T-cell (primary cell): Measurements from ENCODE around the gene ANK3. TPM values are rescaled to one million over a fixed set of nuclear protein-coding genes. Genes with fewer than 3 reads are reported as not detected.
"Not testable (repeated sequence)": the region's sequence is repeated elsewhere in the genome, so short reads cannot be mapped to it uniquely, and the experiment has no call there.

Source experiments
- ATAC-seq, 4 experiments: fragments of 200-7000 bp in 3 of 4; fragments of 150-1000 bp in 1 of 4; cut with Tn5 transposase; replicated peaks in 1 of 4; 1 replicate in 3 of 4; 2 replicates in 1 of 4; pipeline ENCODE4 v1.10.0; 2021; ENCODE audit warnings: moderate library complexity in 3 of 4, mild to moderate bottlenecking in 2 of 4, moderate number of reproducible peaks in 1 of 4
- CTCF ChIA-PET, 2 donors: fragments of 300-600 bp; sonication (Branson Sonifier 250); formaldehyde crosslinking; loops; one replicate each; lab custom pipeline; 2022; ENCODE audit warnings: antibody characterized with exemption in 2 of 2; lab: Charles Lee
- POLR2A ChIA-PET, 2 donors: fragments of 300-600 bp; sonication (Branson Sonifier 250); formaldehyde crosslinking; loops; one replicate each; lab custom pipeline; 2022; ENCODE audit warnings: antibody characterized with exemption in 2 of 2; lab: Charles Lee
- DNase-seq, 35 experiments: peaks; one replicate each; pipeline versions ENCODE4 v3.0.0 to v3.0.0-alpha.2; 2013 to 2023
- H3K27ac ChIP-seq: one replicate; pipeline ENCODE4 v1.5.1; 2013; ENCODE audit warnings: low read length
- H3K27me3 ChIP-seq, 2 experiments: replicated peaks in 1 of 2; 1 replicate in 1 of 2; 2 replicates in 1 of 2; pipeline versions ENCODE4 v1.6.1 to v1.7.0; 2013; ENCODE audit warnings: low read length in 1 of 2, mixed read lengths in 1 of 2; ENCODE audit not compliant: control insufficient read depth in 2 of 2, insufficient read depth in 2 of 2; ENCODE audit errors: extremely low read depth in 1 of 2
- H3K36me3 ChIP-seq, 2 donors: 1 replicate in 1 of 2; 2 replicates in 1 of 2; pipeline versions ENCODE4 v1.6.1 to v1.7.0; 2013; ENCODE audit warnings: low read length in 1 of 2; ENCODE audit not compliant: control insufficient read depth in 2 of 2, insufficient read depth in 1 of 2; ENCODE audit errors: extremely low read depth in 1 of 2
- H3K4me1 ChIP-seq, 2 experiments: 1 replicate in 1 of 2; 2 replicates in 1 of 2; pipeline versions ENCODE4 v1.6.1 to v1.7.0; 2013; ENCODE audit warnings: low read length in 2 of 2, mixed read lengths in 1 of 2; ENCODE audit not compliant: insufficient read depth in 2 of 2, control insufficient read depth in 1 of 2; ENCODE audit errors: extremely low read depth in 1 of 2
- H3K4me3 ChIP-seq, 2 donors: 1 replicate in 1 of 2; 2 replicates in 1 of 2; pipeline versions ENCODE4 v1.5.1 to v1.7.0; 2013; ENCODE audit warnings: mild to moderate bottlenecking in 2 of 2, low read length in 1 of 2, moderate library complexity in 1 of 2; ENCODE audit not compliant: control insufficient read depth in 1 of 2; ENCODE audit errors: extremely low read depth in 1 of 2
- H3K9me3 ChIP-seq: 2 replicates; pipeline ENCODE4 v1.7.0; 2013
- H3K27ac Mint-ChIP-seq, 2 donors: one replicate each; pipeline ENCODE4 v1.8.0; 2020 to 2021; ENCODE audit warnings: mild to moderate bottlenecking in 2 of 2, mixed read lengths in 2 of 2
- H3K27me3 Mint-ChIP-seq, 2 donors: one replicate each; pipeline ENCODE4 v1.8.0; 2021 to 2022; ENCODE audit warnings: mixed read lengths in 2 of 2
- H3K36me3 Mint-ChIP-seq: one replicate; pipeline ENCODE4 v1.8.0; 2021; ENCODE audit warnings: mixed read lengths
- H3K4me1 Mint-ChIP-seq, 3 donors: one replicate each; pipeline ENCODE4 v1.8.0; 2020 to 2022; ENCODE audit warnings: mixed read lengths in 3 of 3, mild to moderate bottlenecking in 1 of 3
- H3K4me3 Mint-ChIP-seq, 3 donors: one replicate each; pipeline ENCODE4 v1.8.0; 2020 to 2022; ENCODE audit warnings: mild to moderate bottlenecking in 3 of 3, mixed read lengths in 3 of 3, moderate library complexity in 3 of 3
- H3K9me3 Mint-ChIP-seq, 3 donors: one replicate each; pipeline ENCODE4 v1.8.0; 2020 to 2022; ENCODE audit warnings: mixed read lengths in 3 of 3
- WGBS: methylation state at CpG from one replicate; pipeline ENCODE4 v1.1.5; 2013; ENCODE audit warnings: missing lambda C conversion rate; ENCODE audit not compliant: insufficient coverage; 5-methylcytosine and 5-hydroxymethylcytosine counted together
- total RNA-seq, 35 experiments: library from RNA in 6 of 35; stranded (reverse) in 6 of 35; fragments of 120-200 nt in 1 of 35; gene quantifications; one replicate each; pipeline versions ENCODE4 v1.2.1 to v1.2.4 and lab custom pipeline; 2013 to 2026

Gene ANK3
- total RNA-seq, 5 donors from 2014 or later (not counting 1 experiment from before 2014, with no cell fraction given): 43.0 to 74.8 (median 56.7) TPM

DNA sequence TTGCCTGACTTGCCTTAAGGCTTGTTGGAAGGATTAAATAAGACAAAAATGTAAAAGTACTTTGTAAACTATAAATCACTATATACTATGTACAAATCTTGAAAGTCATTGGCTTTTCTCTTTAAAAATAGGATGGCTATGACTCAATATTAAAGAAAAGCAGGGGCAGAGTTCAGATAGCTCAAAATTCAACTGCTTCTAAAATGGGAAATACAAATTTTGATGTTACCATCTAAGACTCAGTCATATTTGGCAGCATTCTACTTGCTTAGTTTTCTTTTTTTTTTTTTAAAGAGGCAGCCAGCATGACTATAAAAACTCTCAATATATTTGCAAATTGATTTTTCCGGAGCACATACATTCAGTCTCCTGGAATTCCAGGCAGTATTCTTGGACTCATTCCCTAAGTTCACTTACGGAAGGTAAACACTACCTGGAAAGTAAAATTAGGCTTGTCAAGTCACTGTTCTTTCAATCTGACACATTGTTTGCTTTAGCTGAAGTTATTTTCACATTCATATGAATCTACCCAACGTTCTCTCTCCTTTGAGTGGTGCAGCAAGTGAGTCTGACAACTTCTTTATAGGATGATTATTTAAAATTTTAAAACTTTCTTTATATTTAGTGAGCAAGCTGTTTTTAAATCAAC, 349.5 kb downstream of the ANK3 start:
- H3K4me1 ChIP-seq: no peaks in the 10 kb centered on the region
- H3K27ac ChIP-seq: no peak overlapping the region
- ChIA-PET CTCF (interaction anchor here in 1 of 2 donors (0.6 kb wide), 1 partner anchor 135 kb away, joined by 3 read pairs; no protein-coding TSS in a partner anchor), POLR2A (no interaction called here)
- no peak overlapping the region for H3K4me3 ChIP-seq
- peaks cover 11% of the 10 kb centered on the region for H3K36me3 Mint-ChIP-seq
- no peaks in the 10 kb centered on the region for H3K27me3 Mint-ChIP-seq
- no peaks in the 10 kb centered on the region for H3K36me3 ChIP-seq
- no peaks in the 10 kb centered on the region for H3K9me3 Mint-ChIP-seq
- ATAC-seq (no peak), DNase-seq (no peak)
- no peak overlapping the region for H3K27ac Mint-ChIP-seq
- no peaks in the 10 kb centered on the region for H3K4me1 Mint-ChIP-seq
- no peak overlapping the region for H3K4me3 Mint-ChIP-seq
- WGBS: 80% methylated on average over 1 of the region's 3 CpGs
- H3K9me3 ChIP-seq: no peaks in the 10 kb centered on the region
- H3K27me3 ChIP-seq: no peaks in the 10 kb centered on the region

DNA sequence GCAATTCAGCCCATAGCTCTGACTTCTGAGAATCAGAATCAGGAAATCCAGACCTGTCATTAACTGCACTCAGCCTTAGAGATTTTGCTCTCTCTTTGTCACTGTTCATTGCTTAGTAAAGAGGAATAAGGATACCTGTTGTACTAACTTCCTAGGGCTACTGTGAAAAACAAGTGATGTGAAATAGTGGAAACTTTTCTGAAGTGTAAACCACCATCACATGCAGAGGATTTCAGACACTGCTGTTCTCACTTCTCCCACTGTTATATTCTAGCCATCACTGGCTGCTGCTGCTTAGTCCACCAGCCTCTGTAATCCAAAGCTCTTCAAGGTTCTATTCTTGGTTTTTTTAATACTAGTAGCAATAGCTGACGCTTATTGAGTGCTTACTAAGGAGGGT, 353.7 kb downstream of the ANK3 start:
- Histone ChIP-seq H3K36me3 (no peaks in the 10 kb centered on the region), H3K9me3 (no peaks in the 10 kb centered on the region), H3K27me3 (no peaks in the 10 kb centered on the region), H3K4me3 (no peak overlapping the region), H3K4me1 (no peaks in the 10 kb centered on the region), H3K27ac (no peak overlapping the region)
- no peaks in the 10 kb centered on the region for H3K9me3 Mint-ChIP-seq
- ATAC-seq: no peak
- no peaks in the 10 kb centered on the region for H3K27me3 Mint-ChIP-seq
- no peak overlapping the region for H3K4me3 Mint-ChIP-seq
- no peak overlapping the region for H3K27ac Mint-ChIP-seq
- ChIA-PET CTCF (interaction anchor here in 1 of 2 donors (0.9 kb wide), 1 partner anchor 410 kb away, joined by 3 read pairs; no protein-coding TSS in a partner anchor), POLR2A (interaction anchor here in 1 of 2 donors (0.7 kb wide), 2 partner anchors 8 to 11 kb away, joined by 3 to 5 read pairs; no protein-coding TSS in a partner anchor)
- H3K36me3 Mint-ChIP-seq: peaks cover 6% of the 10 kb centered on the region
- H3K4me1 Mint-ChIP-seq: no peaks in the 10 kb centered on the region
- WGBS: no CpG with 5 or more reads among the region's 1 CpG
- no peak for DNase-seq

DNA sequence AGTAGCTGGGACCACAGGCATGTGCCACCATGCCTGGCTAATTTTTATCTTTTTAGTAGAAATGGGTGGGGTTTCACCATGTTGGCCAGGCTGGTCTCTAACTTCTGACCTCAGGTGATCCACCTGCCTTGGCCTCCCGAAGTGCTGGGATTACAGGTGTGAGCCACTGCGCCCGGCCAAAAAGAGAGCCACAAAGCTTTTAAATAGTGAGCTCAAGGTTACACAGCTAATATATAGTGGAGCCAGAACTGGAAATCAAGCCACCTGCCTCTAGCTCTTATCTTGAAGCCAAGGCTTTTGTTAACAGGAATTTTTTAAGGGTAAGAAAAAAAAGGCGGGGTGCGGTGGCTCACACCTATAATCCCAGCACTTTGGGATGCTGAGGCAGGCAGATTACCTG, 354.3 kb downstream of the ANK3 start:
- H3K9me3 Mint-ChIP-seq, H3K36me3 ChIP-seq, DNase-seq, ATAC-seq, H3K9me3 ChIP-seq, H3K4me3 Mint-ChIP-seq, H3K27ac Mint-ChIP-seq, H3K4me1 ChIP-seq, H3K27ac ChIP-seq, H3K27me3 Mint-ChIP-seq, H3K4me3 ChIP-seq, H3K27me3 ChIP-seq, H3K4me1 Mint-ChIP-seq, POLR2A ChIA-PET, H3K36me3 Mint-ChIP-seq: not testable (repeated sequence)
- WGBS: 95% methylated on average over 3 of the region's 5 CpGs
- CTCF ChIA-PET: interaction anchor here in 1 of 2 donors (0.9 kb wide), 1 partner anchor 410 kb away, joined by 3 read pairs; no protein-coding TSS in a partner anchor

DNA sequence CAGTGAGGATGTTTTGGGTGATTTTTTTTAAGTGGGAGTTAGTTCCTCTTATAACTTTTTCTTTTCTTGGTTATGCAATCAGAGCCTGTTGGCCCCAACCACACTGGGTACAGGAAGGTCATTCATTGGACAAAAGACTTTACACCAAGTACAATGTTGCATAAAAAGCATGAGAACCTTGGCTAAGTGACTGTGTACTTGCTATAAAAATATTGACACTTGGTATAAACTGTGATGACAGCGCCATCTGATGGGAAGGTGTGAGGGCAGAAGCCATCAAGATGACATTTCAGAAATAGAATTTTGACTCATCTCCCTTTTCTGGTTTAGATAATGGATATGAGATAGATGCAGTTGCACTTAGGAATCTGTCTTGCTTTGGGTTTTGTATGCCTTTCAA, 357.0 kb downstream of the ANK3 start:
- Histone ChIP-seq H3K4me3 (no peak overlapping the region), H3K27me3 (no peaks in the 10 kb centered on the region), H3K27ac (no peak overlapping the region), H3K4me1 (no peaks in the 10 kb centered on the region), H3K9me3 (no peaks in the 10 kb centered on the region), H3K36me3 (no peaks in the 10 kb centered on the region)
- ChIA-PET POLR2A (no interaction called here), CTCF (no interaction called here)
- no CpG with 5 or more reads among the region's 1 CpG for WGBS
- H3K9me3 Mint-ChIP-seq: no peaks in the 10 kb centered on the region
- H3K27ac Mint-ChIP-seq: no peak overlapping the region
- no peaks in the 10 kb centered on the region for H3K4me1 Mint-ChIP-seq
- peak in 22 of 35 experiments; percentile 0 to 51 (median 19) for DNase-seq
- no peaks in the 10 kb centered on the region for H3K27me3 Mint-ChIP-seq
- no peak for ATAC-seq
- H3K4me3 Mint-ChIP-seq: no peak overlapping the region
- no peaks in the 10 kb centered on the region for H3K36me3 Mint-ChIP-seq

DNA sequence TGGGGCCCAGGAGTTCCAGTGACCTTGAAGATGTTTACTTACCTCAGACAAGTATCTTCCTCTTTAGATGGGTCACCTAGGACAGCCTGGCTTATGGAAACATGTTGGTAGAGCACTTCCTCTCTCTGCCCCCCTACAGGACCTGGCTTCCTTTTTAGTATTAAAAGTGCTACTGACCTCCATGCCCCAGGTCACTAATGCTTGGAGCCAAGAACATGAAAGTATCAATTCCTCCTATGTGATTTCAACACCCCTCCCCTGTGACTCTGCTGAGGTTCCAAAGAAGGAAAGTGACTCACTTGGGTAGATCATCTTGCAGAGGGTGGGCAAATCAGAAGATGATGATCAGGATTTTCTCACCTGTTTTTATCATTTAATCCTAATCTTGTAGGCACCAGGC, 358.0 kb downstream of the ANK3 start:
- Mint-ChIP-seq H3K27ac (peak overlapping the region in 1 of 2 donors; percentile 12), H3K27me3 (no peaks in the 10 kb centered on the region), H3K4me1 (no peaks in the 10 kb centered on the region), H3K36me3 (no peaks in the 10 kb centered on the region), H3K4me3 (no peak overlapping the region), H3K9me3 (no peaks in the 10 kb centered on the region)
- Histone ChIP-seq H3K27ac (no peak overlapping the region), H3K27me3 (no peaks in the 10 kb centered on the region), H3K9me3 (no peaks in the 10 kb centered on the region), H3K36me3 (no peaks in the 10 kb centered on the region), H3K4me3 (no peak overlapping the region), H3K4me1 (no peaks in the 10 kb centered on the region)
- ATAC-seq (no peak), DNase-seq (peak in 1 of 35 experiments; percentile 5)
- ChIA-PET CTCF (interaction anchor here in 1 of 2 donors (0.9 kb wide), 1 partner anchor 403 kb away, joined by 4 read pairs; no protein-coding TSS in a partner anchor), POLR2A (interaction anchor here in 1 of 2 donors (0.7 kb wide), 1 partner anchor 16 kb away, joined by 3 read pairs; no protein-coding TSS in a partner anchor)

DNA sequence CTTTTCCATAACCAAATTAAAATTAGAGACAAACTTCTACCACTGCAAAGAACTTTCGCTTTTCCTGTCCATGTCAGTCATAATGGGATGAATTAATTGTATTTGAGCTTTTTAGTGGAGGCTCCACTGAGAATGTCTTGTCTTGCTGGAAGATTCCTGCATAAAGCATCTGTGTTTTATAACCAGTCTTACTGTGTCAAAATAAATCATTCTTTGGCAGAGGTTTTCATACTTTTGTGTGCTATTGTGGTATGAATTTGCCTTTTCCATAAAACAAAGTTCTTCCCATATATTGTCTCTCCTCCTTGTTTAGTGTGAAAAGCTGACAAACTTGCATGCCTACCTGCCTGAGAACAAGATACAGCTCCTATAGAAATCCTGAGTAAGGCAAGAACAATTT, 358.5 kb downstream of the ANK3 start:
- Histone ChIP-seq H3K9me3 (no peaks in the 10 kb centered on the region), H3K27me3 (no peaks in the 10 kb centered on the region), H3K4me1 (no peaks in the 10 kb centered on the region), H3K27ac (no peak overlapping the region), H3K4me3 (no peak overlapping the region), H3K36me3 (no peaks in the 10 kb centered on the region)
- Mint-ChIP-seq H3K4me1 (no peaks in the 10 kb centered on the region), H3K27me3 (no peaks in the 10 kb centered on the region), H3K36me3 (no peaks in the 10 kb centered on the region), H3K4me3 (no peak overlapping the region), H3K27ac (no peak overlapping the region), H3K9me3 (no peaks in the 10 kb centered on the region)
- ATAC-seq: no peak
- POLR2A ChIA-PET: no interaction called here
- WGBS: no CpG with 5 or more reads among the region's 1 CpG
- CTCF ChIA-PET: no interaction called here
- no peak for DNase-seq
